ENCODE measurements around the gene RARG. TPM values are rescaled to one million over a fixed set of nuclear protein-coding genes. Genes with fewer than 3 reads are reported as not detected.

RARG gene
- total RNA-seq, 1 experiment from 2014 or later: 25.0 TPM

- DNase-seq (ENCODE audit: low spot score): no peak
Measured at GRCh38 chr12:53224061-53224896, 7.7 kb downstream of the RARG start.

GRCh38 chr12:53223389-53224060 is 8.5 kb downstream of the RARG start:
- DNase-seq (ENCODE audit: low spot score): no peak

GRCh38 chr12:53222806-53223261 is 9.2 kb downstream of the RARG start:
- DNase-seq (ENCODE audit: low spot score): no peak

- DNase-seq (ENCODE audit: low spot score): no peak
Measured at GRCh38 chr12:53222170-53222721, 9.8 kb downstream of the RARG start.

GRCh38 chr12:53221203-53222080 is 10.6 kb downstream of the RARG start:
- peak; percentile 25 for DNase-seq (ENCODE audit: low spot score)

- DNase-seq (ENCODE audit: low spot score): peak; percentile 87
Measured at GRCh38 chr12:53220694-53221202, 11.3 kb downstream of the RARG start.

GRCh38 chr12:53219956-53220693 is 11.9 kb downstream of the RARG start:
- no peak for DNase-seq (ENCODE audit: low spot score)

- no peak for DNase-seq (ENCODE audit: low spot score)
Measured at GRCh38 chr12:53219292-53219955, 12.6 kb downstream of the RARG start.

- DNase-seq (ENCODE audit: low spot score): no peak
Measured at GRCh38 chr12:53218551-53219291, 13.3 kb downstream of the RARG start.

- DNase-seq (ENCODE audit: low spot score): no peak
Measured at GRCh38 chr12:53217931-53218307, 14.1 kb downstream of the RARG start.

GRCh38 chr12:53217051-53217930 is 14.7 kb downstream of the RARG start:
- peak; percentile 23 for DNase-seq (ENCODE audit: low spot score)

- DNase-seq (ENCODE audit: low spot score): no peak
Measured at GRCh38 chr12:53215497-53215896, 16.5 kb downstream of the RARG start.

GRCh38 chr12:53214687-53215455 is 17.1 kb downstream of the RARG start:
- no peak for DNase-seq (ENCODE audit: low spot score)

GRCh38 chr12:53214221-53214620 is 17.8 kb downstream of the RARG start:
- no peak for DNase-seq (ENCODE audit: low spot score)

GRCh38 chr12:53213348-53213747 is 18.7 kb downstream of the RARG start:
- DNase-seq (ENCODE audit: low spot score): peak; percentile 66

GRCh38 chr12:53212931-53213330 is 19.1 kb downstream of the RARG start:
- no peak for DNase-seq (ENCODE audit: low spot score)

- DNase-seq (ENCODE audit: low spot score): no peak
Measured at GRCh38 chr12:53211476-53212381, 20.3 kb downstream of the RARG start.
